ENCODE results near the gene NKD2. TPM values are rescaled to one million over a fixed set of nuclear protein-coding genes. Genes with fewer than 3 reads are reported as not detected.
"Not testable (repeated sequence)": the region's sequence is repeated elsewhere in the genome, so short reads cannot be mapped to it uniquely, and the experiment has no call there.

The NKD2 gene
- total and polyA plus RNA-seq, 10 donors, result 1.4 to 52.3 (median 14.9) TPM

DNA sequence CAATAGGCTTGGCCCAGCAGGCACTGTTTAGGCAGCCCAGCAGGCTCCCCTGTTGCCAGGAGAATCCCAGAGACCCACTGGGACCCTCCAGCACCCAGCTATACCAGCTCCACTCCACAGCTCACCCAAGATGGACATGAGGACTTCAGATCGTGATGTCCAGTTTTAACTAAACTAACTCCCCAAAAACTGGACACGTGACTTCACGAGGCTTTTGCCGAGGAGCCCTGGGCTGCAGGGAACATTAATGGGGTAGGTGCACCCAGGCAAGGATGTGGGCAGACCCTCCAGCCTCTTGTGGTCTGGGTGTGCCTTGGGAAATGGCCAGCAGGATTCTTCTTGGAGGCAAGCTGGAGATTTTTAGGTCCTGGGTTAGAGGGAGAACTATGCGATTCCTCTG, 8.9 kb upstream of the NKD2 start:
- no peak for DNase-seq
- Histone ChIP-seq H3K36me3 (no peaks in the 10 kb centered on the region), H3K9me3 (no peaks in the 10 kb centered on the region), H3K4me3 (no peak overlapping the region), H3K27ac (peak overlapping the region in 5 of 8 donors; percentile 7 to 79 (median 75)), H3K4me1 (peaks cover 0 to 24% (median 14%) of the 10 kb centered on the region in 6 donors), H3K27me3 (replicated peaks in 1 of 7) (peaks cover 0 to 41% (median 2%) of the 10 kb centered on the region in 7 donors)
- WGBS, 5 donors, result 87 to 95% (median 90%) methylated on average over 5 of the region's 5 CpGs
- intact Hi-C loops (cut with DNase I; ENCODE audit: low total_unique reads), result no loop called here
- TF ChIP-seq CTCF (IDR thresholded peaks at IDR 0.05 in 8 of 11, conservative IDR thresholded peaks at IDR 0.05 in 3 of 11) (no peak), POLR2A (IDR thresholded peaks at IDR 0.05) (no peak), POLR2AphosphoS5 (IDR thresholded peaks at IDR 0.05) (no peak)

- 76 to 97% (median 84%) methylated on average over 4 to 9 of the region's 9 CpGs for WGBS, 5 donors
- Histone ChIP-seq H3K27me3 (replicated peaks in 1 of 7) (peaks cover 0 to 41% (median 8%) of the 10 kb centered on the region in 7 donors), H3K4me1 (peaks cover 4 to 30% (median 20%) of the 10 kb centered on the region in 6 donors), H3K9me3 (no peaks in the 10 kb centered on the region), H3K36me3 (no peaks in the 10 kb centered on the region), H3K4me3 (no peak overlapping the region), H3K27ac (peak overlapping the region in 3 of 8 donors; percentile 75 to 78 (median 75))
- intact Hi-C loops (cut with DNase I; ENCODE audit: low total_unique reads), result no loop called here
- no peak for TF ChIP-seq CTCF (IDR thresholded peaks at IDR 0.05 in 8 of 11, conservative IDR thresholded peaks at IDR 0.05 in 3 of 11)
- TF ChIP-seq POLR2A (IDR thresholded peaks at IDR 0.05), result no peak
- no peak for TF ChIP-seq POLR2AphosphoS5 (IDR thresholded peaks at IDR 0.05)
- DNase-seq, result no peak
Observed at GRCh38 chr5:1000329-1000728, 8.3 kb upstream of the NKD2 start.

DNA sequence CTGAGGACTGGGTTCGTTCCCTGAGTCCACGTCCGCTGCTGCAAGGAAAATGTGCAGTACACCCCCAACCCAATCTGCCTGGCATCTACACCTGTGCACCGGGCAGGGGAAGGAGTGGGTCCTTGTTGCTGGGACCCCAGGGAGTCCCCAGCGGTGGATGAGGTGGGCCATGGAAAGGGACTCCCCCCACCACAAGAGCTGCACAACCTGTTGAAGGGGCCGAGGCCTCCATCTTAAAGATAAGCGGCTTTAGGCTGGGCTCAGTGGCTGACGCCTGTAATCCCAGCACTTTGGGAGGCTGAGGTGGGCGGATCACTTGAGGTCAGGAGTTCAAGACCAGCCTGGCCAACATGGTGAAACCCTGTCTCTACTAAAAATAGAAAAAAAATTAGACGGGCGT, 7.8 kb upstream of the NKD2 start:
- H3K9me3 ChIP-seq; H3K4me3 ChIP-seq; H3K27ac ChIP-seq; H3K36me3 ChIP-seq; intact Hi-C loops (cut with DNase I; ENCODE audit: low total_unique reads); DNase-seq: not testable (repeated sequence)
- peaks cover 8 to 35% (median 25%) of the 10 kb centered on the region in 6 donors for H3K4me1 ChIP-seq
- H3K27me3 ChIP-seq (replicated peaks in 1 of 7), result peaks cover 0 to 46% (median 12%) of the 10 kb centered on the region in 7 donors
- WGBS, 5 donors, result 82 to 93% (median 85%) methylated on average over 11 of the region's 11 CpGs

GRCh38 chr5:1001406-1002270, 7.0 kb upstream of the NKD2 start:
- intact Hi-C loops (cut with DNase I; ENCODE audit: low total_unique reads), result no loop called here
- WGBS, 5 donors, result 74 to 87% (median 77%) methylated on average over 15 to 19 of the region's 19 CpGs
- DNase-seq, result peak; percentile 55

More at GRCh38 chr5:1001406-1002270, 7.0 kb upstream of the NKD2 start:
- no peak for TF ChIP-seq CTCF (IDR thresholded peaks at IDR 0.05 in 8 of 11, conservative IDR thresholded peaks at IDR 0.05 in 3 of 11)
- no peak for TF ChIP-seq POLR2AphosphoS5 (IDR thresholded peaks at IDR 0.05)
- TF ChIP-seq POLR2A (IDR thresholded peaks at IDR 0.05), result no peak
- H3K27me3 ChIP-seq (replicated peaks in 1 of 7), result peaks cover 0 to 54% (median 13%) of the 10 kb centered on the region in 7 donors
- H3K4me1 ChIP-seq, result peaks cover 8 to 43% (median 26%) of the 10 kb centered on the region in 6 donors
- H3K4me3 ChIP-seq, result no peak overlapping the region
- H3K27ac ChIP-seq, result no peak overlapping the region
- H3K36me3 ChIP-seq, result no peaks in the 10 kb centered on the region
- H3K9me3 ChIP-seq, result no peaks in the 10 kb centered on the region
